GM06990 (cell line): ENCODE data around the gene HMGXB3.
"Not testable (repeated sequence)": the region's sequence is repeated elsewhere in the genome, so short reads cannot be mapped to it uniquely, and the experiment has no call there.

ENCODE experiments used
- DNase-seq: peaks from one replicate; pipeline ENCODE4 v3.0.0-alpha.2; 2011; ENCODE audit not compliant: insufficient read length; ENCODE audit errors: extremely low read depth
- H3K27me3 ChIP-seq: replicated peaks from 2 replicates; pipeline ENCODE4 v1.6.0; 2011; ENCODE audit warnings: low read length; ENCODE audit not compliant: control insufficient read depth, insufficient read depth
- H3K36me3 ChIP-seq: 2 replicates; pipeline ENCODE4 v1.5.1; 2011; ENCODE audit warnings: low read length; ENCODE audit not compliant: control insufficient read depth, insufficient read depth
- H3K4me3 ChIP-seq: replicated peaks from 2 replicates; pipeline ENCODE4 v1.5.1; 2011; ENCODE audit warnings: low read depth, mild to moderate bottlenecking, control low read depth, low read length
- TF ChIP-seq, protein P1 (sequence below): IDR thresholded peaks from 2 replicates; pipeline ENCODE4 v1.5.1; 2011; ENCODE audit warnings: low read length, control low read depth, mild to moderate bottlenecking, inconsistent platforms; ENCODE audit not compliant: insufficient read depth, poor library complexity, severe bottlenecking

Gene HMGXB3

GRCh38 chr5:150023136-150023535 is 22.6 kb downstream of the HMGXB3 start:
- Histone ChIP-seq H3K4me3 (no peak overlapping the region), H3K36me3 (peaks cover 20% of the 10 kb centered on the region), H3K27me3 (no peaks in the 10 kb centered on the region)
- DNase-seq, result no peak
- TF ChIP-seq, protein P1, sequence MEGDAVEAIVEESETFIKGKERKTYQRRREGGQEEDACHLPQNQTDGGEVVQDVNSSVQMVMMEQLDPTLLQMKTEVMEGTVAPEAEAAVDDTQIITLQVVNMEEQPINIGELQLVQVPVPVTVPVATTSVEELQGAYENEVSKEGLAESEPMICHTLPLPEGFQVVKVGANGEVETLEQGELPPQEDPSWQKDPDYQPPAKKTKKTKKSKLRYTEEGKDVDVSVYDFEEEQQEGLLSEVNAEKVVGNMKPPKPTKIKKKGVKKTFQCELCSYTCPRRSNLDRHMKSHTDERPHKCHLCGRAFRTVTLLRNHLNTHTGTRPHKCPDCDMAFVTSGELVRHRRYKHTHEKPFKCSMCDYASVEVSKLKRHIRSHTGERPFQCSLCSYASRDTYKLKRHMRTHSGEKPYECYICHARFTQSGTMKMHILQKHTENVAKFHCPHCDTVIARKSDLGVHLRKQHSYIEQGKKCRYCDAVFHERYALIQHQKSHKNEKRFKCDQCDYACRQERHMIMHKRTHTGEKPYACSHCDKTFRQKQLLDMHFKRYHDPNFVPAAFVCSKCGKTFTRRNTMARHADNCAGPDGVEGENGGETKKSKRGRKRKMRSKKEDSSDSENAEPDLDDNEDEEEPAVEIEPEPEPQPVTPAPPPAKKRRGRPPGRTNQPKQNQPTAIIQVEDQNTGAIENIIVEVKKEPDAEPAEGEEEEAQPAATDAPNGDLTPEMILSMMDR, result no peak

DNA sequence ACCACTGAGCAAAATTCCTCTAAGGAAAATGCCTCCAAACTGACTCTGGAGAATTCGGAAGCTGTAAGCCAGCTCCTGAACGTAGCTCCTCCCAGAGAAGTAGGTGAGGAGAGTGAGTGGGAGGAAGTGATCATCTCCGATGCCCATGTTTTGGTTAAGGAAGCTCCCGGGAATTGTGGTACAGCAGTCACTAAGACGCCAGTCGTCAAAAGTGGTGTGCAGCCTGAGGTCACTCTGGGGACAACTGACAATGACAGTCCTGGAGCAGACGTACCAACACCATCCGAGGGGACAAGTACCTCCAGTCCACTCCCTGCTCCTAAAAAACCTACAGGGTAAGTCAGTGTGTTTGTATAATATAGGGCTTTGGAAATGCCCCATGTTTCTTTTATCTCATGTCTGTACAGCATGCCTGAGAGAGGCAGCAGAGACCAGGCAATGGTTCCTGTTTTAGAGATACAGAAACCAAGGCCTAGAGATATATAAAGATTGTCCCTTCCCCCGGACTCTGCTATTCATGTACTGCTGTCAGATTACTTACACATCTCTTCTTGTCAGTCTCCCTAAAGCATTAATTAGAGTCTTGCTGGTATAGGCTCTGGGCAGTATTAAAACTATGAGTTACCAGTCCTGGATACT is 23.9 kb downstream of the HMGXB3 start:
- Histone ChIP-seq H3K4me3 (no peak overlapping the region), H3K36me3 (peaks cover 18% of the 10 kb centered on the region), H3K27me3 (no peaks in the 10 kb centered on the region)
- no peak for DNase-seq
- TF ChIP-seq, protein P1, result no peak

- TF ChIP-seq, protein P1, result no peak
- no peak for DNase-seq
- Histone ChIP-seq H3K27me3 (no peaks in the 10 kb centered on the region), H3K4me3 (no peak overlapping the region), H3K36me3 (peaks cover 20% of the 10 kb centered on the region)
Observed at GRCh38 chr5:150026682-150027172, 26.2 kb downstream of the HMGXB3 start.

DNA sequence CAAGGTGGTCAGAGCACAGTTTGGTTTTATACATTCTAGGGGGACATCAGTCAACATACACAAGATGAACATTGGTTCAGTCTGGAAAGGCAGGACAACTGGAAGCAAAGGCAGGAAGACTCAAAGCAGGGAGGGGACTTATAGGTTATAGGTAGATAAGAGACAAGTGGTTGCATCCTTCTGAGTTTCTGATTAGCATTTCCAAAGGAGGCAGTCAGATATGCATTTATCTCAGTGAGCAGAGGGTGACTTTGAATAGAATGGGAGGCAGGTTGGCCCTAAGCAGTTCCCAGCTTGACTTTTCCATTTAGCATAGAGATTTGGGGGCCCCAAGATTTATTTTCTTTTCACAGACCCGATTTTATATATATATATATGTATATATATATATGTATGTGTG is 27.5 kb downstream of the HMGXB3 start:
- H3K36me3 ChIP-seq, result peaks cover 20% of the 10 kb centered on the region
- H3K4me3 ChIP-seq, DNase-seq, H3K27me3 ChIP-seq: not testable (repeated sequence)

DNA sequence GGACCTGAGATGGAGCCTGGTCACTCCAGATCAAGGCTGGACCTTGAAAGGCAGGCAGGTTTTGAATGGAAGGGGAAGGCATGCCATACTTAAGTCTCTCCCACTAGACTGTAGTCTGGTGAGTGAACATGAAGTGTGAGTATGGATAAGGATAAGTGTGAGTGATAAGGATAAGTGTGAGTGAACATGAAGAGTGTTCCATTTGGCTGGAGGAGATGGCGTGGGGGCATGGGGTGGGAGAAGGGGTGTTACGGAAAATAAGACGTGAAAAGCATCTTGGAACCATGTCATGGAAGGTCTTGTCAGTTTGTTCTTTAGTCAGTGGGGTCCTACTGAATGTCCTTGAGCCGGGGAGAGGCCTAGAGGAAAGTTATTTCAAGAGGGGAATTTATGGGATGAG is 32.8 kb downstream of the HMGXB3 start:
- H3K36me3 ChIP-seq, result peaks cover 39% of the 10 kb centered on the region
- no peak overlapping the region for H3K4me3 ChIP-seq
- TF ChIP-seq, protein P1, result no peak
- H3K27me3 ChIP-seq, result no peaks in the 10 kb centered on the region
- no peak for DNase-seq

GRCh38 chr5:150034662-150035061 is 34.1 kb downstream of the HMGXB3 start:
- no peak for DNase-seq
- Histone ChIP-seq H3K36me3 (peaks cover 39% of the 10 kb centered on the region), H3K4me3 (no peak overlapping the region), H3K27me3 (no peaks in the 10 kb centered on the region)
- TF ChIP-seq, protein P1, result no peak
